RCC 7860 (cell line): ENCODE measurements around the gene THRAP3.
A peak's percentile ranks its signal among the peaks of the same experiment; 100 is the strongest.
"Not testable (repeated sequence)": the region's sequence is repeated elsewhere in the genome, so short reads cannot be mapped to it uniquely, and the experiment has no call there.

ENCODE experiments used
- DNase-seq: peaks from one replicate; pipeline ENCODE4 v3.0.0-alpha.2; 2015; ENCODE audit warnings: low spot score
- FAIRE-seq: peaks from 2 replicates; lab custom pipeline; 2012; peaks lifted over from hg19 to GRCh38; lab: Jason Lieb, UNC

Gene THRAP3

DNA sequence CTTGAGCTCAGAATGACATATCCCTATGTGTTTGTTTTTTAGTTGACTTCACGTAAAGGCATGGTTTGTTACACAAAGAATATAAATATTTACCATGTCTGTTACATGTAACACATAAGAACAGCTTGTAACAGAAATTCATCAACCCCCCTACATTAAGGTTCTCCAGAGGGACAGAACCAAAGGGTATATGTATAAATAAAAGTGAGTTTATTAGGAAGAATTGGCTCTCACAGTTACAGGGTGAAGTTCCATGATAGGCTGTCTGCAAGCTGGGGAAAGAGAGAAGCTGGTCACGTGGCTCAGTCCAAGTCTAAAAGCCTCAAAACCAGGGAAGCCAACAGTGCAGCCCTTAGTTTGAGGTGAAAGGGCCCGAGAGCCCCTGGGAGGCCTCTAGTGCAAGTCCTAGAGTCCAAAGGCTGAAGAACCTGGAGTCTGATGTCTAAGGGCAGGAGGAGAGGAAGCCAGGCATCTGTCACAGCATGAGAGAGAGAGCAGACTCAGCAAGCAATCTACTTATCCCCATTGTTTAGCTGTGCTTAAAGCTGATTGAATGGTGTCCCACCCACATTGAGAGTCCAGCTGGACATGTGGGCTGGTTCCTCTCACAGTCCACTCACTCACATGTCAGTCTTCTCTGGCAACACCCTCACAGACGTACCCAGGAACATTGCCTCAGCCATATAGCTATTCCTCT is 15.8 kb downstream of the THRAP3 start:
- FAIRE-seq, result no peak

GRCh38 chr1:36247538-36247937 is 23.3 kb downstream of the THRAP3 start:
- DNase-seq (no peak), FAIRE-seq (no peak)

More for the DNA sequence above, 15.8 kb downstream of the THRAP3 start:
- DNase-seq, result no peak

- DNase-seq (peak; percentile 89), FAIRE-seq (peak; percentile 90)
Measured at GRCh38 chr1:36248250-36248894, 24.1 kb downstream of the THRAP3 start.

- FAIRE-seq, result no peak
- DNase-seq, result no peak
Measured at GRCh38 chr1:36251794-36252481, 27.7 kb downstream of the THRAP3 start.

- DNase-seq, FAIRE-seq: not testable (repeated sequence)
Measured at GRCh38 chr1:36252482-36252824, 28.2 kb downstream of the THRAP3 start.

GRCh38 chr1:36253161-36253862 is 29.1 kb downstream of the THRAP3 start:
- DNase-seq (no peak), FAIRE-seq (no peak)

- DNase-seq (no peak), FAIRE-seq (no peak)
Measured at GRCh38 chr1:36256558-36257374, 32.5 kb downstream of the THRAP3 start.

DNA sequence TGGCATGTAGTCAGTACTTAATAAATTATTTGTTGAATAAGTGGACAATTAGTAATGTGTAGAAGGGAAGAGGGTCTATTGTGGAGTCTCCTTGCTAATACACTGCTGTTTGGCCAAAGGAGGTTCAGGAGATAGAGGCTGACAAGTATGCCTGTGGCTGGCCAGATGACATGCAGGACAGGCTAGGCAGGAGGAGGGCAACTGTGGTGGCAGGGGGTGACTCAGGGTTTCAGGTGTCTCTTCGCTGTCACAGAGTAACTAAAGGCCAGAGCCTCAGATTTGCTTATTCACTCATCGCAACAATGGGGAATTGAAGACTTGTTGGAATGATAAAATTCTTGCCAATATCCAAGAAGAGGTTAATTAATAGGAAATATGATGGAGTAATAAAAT is 33.1 kb downstream of the THRAP3 start:
- DNase-seq (peak; percentile 9), FAIRE-seq (no peak)

DNA sequence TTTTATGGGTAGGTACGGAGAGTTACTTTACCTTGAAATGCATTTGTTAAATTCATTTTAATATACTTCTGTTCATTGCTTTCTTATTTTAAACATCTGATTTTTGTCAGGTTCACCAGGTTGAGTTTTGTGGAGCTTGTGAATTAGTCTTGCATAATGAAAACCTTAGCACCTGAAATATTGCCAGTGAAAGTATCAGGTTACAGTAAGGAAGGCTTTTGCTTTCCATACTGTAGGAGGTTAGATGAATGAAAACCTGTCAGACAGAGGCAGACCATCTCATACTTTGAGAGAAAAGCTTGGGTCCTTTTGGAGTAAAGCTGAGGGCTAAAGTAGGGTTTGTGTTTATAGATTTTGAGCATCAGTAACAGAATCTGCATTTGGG is 34.7 kb downstream of the THRAP3 start:
- FAIRE-seq, result no peak
- DNase-seq, result no peak

- FAIRE-seq, result no peak
- no peak for DNase-seq
Measured at GRCh38 chr1:36268981-36269380, 44.7 kb downstream of the THRAP3 start.

- no peak for FAIRE-seq
Measured at GRCh38 chr1:36269408-36269838, 45.2 kb downstream of the THRAP3 start.

DNA sequence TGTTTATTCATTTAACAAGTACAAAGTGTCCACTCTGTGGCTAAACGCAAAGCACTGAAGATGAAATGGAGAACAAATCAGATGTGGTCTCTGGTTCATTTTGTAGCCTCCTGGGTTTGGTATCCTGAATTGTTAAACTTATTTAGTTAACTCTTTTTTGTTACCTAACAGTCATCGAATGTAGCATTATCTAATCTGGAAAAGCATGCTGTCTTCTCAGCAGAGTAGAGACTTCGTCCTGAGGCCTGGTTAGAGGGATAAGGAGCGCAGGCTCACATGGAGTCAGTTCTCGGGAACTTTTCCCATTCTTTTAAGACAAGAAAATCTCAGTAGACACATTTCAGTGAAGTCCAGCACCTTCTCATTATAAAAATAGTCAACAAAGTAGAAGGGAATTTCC is 48.8 kb downstream of the THRAP3 start:
- DNase-seq (no peak), FAIRE-seq (no peak)

More at GRCh38 chr1:36269408-36269838, 45.2 kb downstream of the THRAP3 start:
- DNase-seq, result no peak

GRCh38 chr1:36274201-36274600 is 50.0 kb downstream of the THRAP3 start:
- no peak for FAIRE-seq
- DNase-seq, result no peak

GRCh38 chr1:36276688-36277087 is 52.4 kb downstream of the THRAP3 start:
- FAIRE-seq, result no peak

GRCh38 chr1:36279110-36279788 is 55.0 kb downstream of the THRAP3 start:
- FAIRE-seq (no peak), DNase-seq (no peak)

More at GRCh38 chr1:36276688-36277087, 52.4 kb downstream of the THRAP3 start:
- no peak for DNase-seq

- no peak for FAIRE-seq
- DNase-seq, result no peak
Measured at GRCh38 chr1:36279789-36280296, 55.6 kb downstream of the THRAP3 start.

DNA sequence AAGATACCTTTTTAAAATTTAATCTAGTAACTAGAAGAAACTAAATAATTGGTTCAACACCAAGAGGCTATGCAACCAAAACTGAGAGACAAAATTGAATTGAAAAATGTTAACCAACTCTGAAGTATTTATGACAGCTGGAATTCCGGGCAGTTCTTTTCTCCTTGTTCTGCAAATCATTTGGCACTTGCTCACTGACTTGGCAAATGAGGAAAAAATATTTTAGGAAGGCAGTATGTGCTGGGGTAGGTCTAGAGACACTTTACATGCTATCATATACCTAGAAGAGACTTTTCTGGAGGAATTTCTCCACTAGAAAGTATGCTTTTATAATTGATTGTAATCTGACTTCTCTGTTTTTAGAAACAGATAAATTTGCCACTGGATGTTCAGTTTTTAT is 59.8 kb downstream of the THRAP3 start:
- FAIRE-seq, result no peak

GRCh38 chr1:36284517-36284916 is 60.3 kb downstream of the THRAP3 start:
- FAIRE-seq (no peak), DNase-seq (no peak)

More for the DNA sequence above, 59.8 kb downstream of the THRAP3 start:
- DNase-seq, result no peak

GRCh38 chr1:36285443-36286101 is 61.3 kb downstream of the THRAP3 start:
- peak; percentile 82 for FAIRE-seq
- DNase-seq, result peak; percentile 71
